Testis (tissue), 3 donors: ENCODE measurements around the gene TEAD1. TPM values are rescaled to one million over a fixed set of nuclear protein-coding genes. Genes with fewer than 3 reads are reported as not detected.

Experiments used
- DNase-seq: peaks from one replicate; pipeline ENCODE4 v3.0.0-alpha.2; 2019
- H3K27ac ChIP-seq, 2 donors: fragments of 200-600 bp; sonication (generic); one replicate each; pipeline ENCODE4 v1.5.1; 2019
- H3K27me3 ChIP-seq: fragments of 200-600 bp; sonication (generic); one replicate; pipeline ENCODE4 v1.5.1; 2019
- H3K36me3 ChIP-seq: fragments of 200-600 bp; sonication (generic); one replicate; pipeline ENCODE4 v1.5.1; 2017; ENCODE audit warnings: low read depth; ENCODE audit errors: missing control alignments
- H3K4me1 ChIP-seq: fragments of 200-600 bp; sonication (generic); one replicate; pipeline ENCODE4 v1.5.1; 2019
- H3K4me3 ChIP-seq, 2 donors: fragments of 200-600 bp; sonication (generic); one replicate each; pipeline ENCODE4 v1.5.1; 2017 to 2019
- H3K9me3 ChIP-seq: fragments of 200-600 bp; sonication (generic); one replicate; pipeline ENCODE4 v1.5.1; 2017
- POLR2A ChIP-seq: fragments of 450-650 bp; IDR thresholded peaks from one replicate; pipeline ENCODE4 v1.6.1; 2017; ENCODE audit warnings: antibody characterized with exemption, mild to moderate bottlenecking, moderate library complexity
- WGBS, 2 donors: methylation state at CpG; one replicate each; pipeline ENCODE4 v1.1.5; 2018; 5-methylcytosine and 5-hydroxymethylcytosine counted together
- intact Hi-C: fragments of 100-400 bp; cut with DNase I; formaldehyde crosslinking; loops from one replicate; pipeline ENCODE4 v1.15.1; 2023; ENCODE audit warnings: low total_unique reads
- polyA plus RNA-seq: library from polyadenylated mRNA; stranded (reverse); fragments of 350-450 nt; fragmentation: Illumina TruSeq; extraction: RNeasy Lipid Tissue Mini Kit (QIAGEN cat#74804); gene quantifications from one replicate; pipeline ENCODE4 v1.2.3, GENCODE V29; 2014; ENCODE audit warnings: low read depth, low replicate concordance; ENCODE audit not compliant: insufficient read depth
- total RNA-seq, 2 donors: library from RNA; depleted of rRNA; stranded (reverse); fragments of >200 nt; gene quantifications; one replicate each; pipeline ENCODE4 v1.2.3, GENCODE V29; 2016
- TF ChIP-seq, protein P1 (sequence below), 3 experiments: fragments of 450-650 bp in 2 of 3; fragments of 200-600 bp in 1 of 3; sonication (generic) in 1 of 3; IDR thresholded peaks; one replicate each; pipeline ENCODE4 v1.5.1; 2016 to 2019; ENCODE audit warnings: antibody characterized with exemption in 3 of 3, mild to moderate bottlenecking in 2 of 3, moderate library complexity in 1 of 3

Gene TEAD1
- total and polyA plus RNA-seq, 3 donors from 2014 or later: 24.6 to 78.1 (median 63.5) TPM

DNA sequence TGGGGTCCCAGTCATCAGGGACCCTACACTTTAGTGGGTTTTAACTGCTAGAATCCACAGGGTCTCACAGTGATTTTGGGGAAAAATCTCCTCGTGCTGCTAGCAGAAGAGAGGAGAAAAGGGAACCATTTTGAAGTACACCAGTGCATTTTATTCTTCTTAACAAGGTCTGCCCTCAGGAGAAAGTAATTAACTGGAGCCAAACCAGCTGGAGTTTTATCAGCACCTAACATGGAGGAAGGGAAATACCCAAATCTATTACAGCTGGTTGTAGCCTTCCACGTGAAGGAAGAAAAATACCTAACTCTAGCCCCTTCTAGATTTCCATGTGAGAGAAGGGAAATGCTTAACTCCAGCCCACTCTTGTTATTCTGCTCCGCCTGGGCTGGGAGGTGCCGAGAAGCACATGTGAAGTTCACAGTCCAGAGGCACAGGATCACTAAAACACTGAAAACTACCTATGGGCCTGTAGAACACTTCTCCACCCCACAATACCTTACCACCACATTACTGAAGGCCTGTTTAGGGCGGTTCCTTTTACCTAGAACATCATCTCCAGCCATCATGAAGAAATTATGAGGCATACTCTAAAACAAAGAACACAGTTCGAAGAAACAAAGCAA lies 31.3 kb upstream of the TEAD1 start:
- intact Hi-C loops: no loop called here
- no peaks in the 10 kb centered on the region for H3K27me3 ChIP-seq
- H3K27ac ChIP-seq: no peak overlapping the region
- no peak for DNase-seq
- 82 to 91% methylated on average over 6 of the region's 6 CpGs for WGBS, 2 donors
- no peaks in the 10 kb centered on the region for H3K36me3 ChIP-seq
- TF ChIP-seq POLR2A: no peak
- TF ChIP-seq, protein P1, sequence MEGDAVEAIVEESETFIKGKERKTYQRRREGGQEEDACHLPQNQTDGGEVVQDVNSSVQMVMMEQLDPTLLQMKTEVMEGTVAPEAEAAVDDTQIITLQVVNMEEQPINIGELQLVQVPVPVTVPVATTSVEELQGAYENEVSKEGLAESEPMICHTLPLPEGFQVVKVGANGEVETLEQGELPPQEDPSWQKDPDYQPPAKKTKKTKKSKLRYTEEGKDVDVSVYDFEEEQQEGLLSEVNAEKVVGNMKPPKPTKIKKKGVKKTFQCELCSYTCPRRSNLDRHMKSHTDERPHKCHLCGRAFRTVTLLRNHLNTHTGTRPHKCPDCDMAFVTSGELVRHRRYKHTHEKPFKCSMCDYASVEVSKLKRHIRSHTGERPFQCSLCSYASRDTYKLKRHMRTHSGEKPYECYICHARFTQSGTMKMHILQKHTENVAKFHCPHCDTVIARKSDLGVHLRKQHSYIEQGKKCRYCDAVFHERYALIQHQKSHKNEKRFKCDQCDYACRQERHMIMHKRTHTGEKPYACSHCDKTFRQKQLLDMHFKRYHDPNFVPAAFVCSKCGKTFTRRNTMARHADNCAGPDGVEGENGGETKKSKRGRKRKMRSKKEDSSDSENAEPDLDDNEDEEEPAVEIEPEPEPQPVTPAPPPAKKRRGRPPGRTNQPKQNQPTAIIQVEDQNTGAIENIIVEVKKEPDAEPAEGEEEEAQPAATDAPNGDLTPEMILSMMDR (IDR thresholded peaks at IDR 0.05): no peak
- H3K4me1 ChIP-seq: no peaks in the 10 kb centered on the region
- no peak overlapping the region for H3K4me3 ChIP-seq
- no peaks in the 10 kb centered on the region for H3K9me3 ChIP-seq

DNA sequence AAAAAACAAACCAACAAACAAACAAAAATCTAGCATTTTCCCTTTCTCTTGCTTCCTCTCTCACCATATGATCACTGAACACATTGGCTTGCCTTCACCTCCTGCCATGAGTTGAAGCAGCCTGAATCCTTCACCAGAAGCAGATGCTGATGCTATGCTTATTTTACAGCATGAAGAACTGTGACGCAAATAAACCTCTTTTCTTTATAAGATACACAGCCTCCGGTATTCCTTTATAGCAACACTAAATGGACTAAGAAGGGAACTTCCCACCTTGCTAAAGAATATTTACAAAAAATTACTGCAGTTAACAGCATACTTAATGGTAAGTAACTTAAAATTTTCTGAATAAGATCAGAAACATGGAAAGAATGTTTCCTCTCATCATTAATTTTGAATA lies 27.7 kb upstream of the TEAD1 start:
- no peak for TF ChIP-seq POLR2A
- TF ChIP-seq, protein P1 (IDR thresholded peaks at IDR 0.05): no peak
- Histone ChIP-seq H3K27ac (no peak overlapping the region), H3K36me3 (no peaks in the 10 kb centered on the region), H3K9me3 (no peaks in the 10 kb centered on the region), H3K4me3 (no peak overlapping the region), H3K27me3 (no peaks in the 10 kb centered on the region), H3K4me1 (no peaks in the 10 kb centered on the region)
- intact Hi-C loops: no loop called here
- 97% methylated on average over 2 of the region's 2 CpGs for WGBS, 2 donors
- DNase-seq: no peak

DNA sequence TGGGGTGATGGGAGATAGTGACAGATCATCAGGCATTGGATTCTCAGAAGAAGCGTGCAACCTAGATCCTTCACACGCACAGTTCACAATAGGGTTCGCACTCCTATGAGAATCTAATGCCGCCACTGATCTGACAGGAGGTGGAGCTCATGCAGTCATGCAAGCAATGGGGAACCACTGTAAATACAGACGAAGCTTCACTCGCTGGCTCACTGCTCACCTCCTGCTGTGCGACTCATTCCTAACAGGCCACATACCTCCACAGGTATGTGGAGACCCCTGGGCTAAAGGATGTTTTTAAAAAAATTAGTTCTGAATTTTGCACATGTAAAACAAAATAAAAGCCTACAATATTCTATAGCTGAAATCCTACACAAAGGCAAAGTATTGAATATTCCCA lies 20.5 kb upstream of the TEAD1 start:
- no peaks in the 10 kb centered on the region for H3K36me3 ChIP-seq
- DNase-seq: no peak
- no peaks in the 10 kb centered on the region for H3K9me3 ChIP-seq
- WGBS, 2 donors: 91 to 94% methylated on average over 7 of the region's 7 CpGs
- intact Hi-C loops: no loop called here
- H3K4me3 ChIP-seq: no peak overlapping the region
- no peak overlapping the region for H3K27ac ChIP-seq
- H3K4me1 ChIP-seq: no peaks in the 10 kb centered on the region
- no peaks in the 10 kb centered on the region for H3K27me3 ChIP-seq
- no peak for TF ChIP-seq POLR2A
- TF ChIP-seq, protein P1 (IDR thresholded peaks at IDR 0.05): no peak

DNA sequence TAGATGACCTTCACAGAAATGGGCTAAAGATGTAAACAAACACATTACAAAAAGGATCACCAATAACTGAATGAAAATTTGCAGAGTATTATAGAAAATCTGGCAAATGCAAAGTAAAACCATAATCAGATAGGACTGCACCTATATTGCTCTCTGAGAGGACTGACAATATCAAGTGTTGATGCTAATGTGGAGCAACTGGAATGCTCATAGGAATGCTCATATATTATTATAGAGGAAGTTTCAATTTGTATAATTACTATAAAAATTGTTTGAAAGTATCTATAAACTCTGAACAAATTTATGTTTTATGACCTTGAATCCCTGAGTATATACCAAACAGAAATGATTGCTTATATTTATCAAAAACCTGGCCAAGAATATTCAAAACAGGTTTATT lies 18.4 kb upstream of the TEAD1 start:
- Histone ChIP-seq H3K4me1 (no peaks in the 10 kb centered on the region), H3K36me3 (no peaks in the 10 kb centered on the region), H3K4me3 (no peak overlapping the region), H3K27me3 (no peaks in the 10 kb centered on the region), H3K9me3 (no peaks in the 10 kb centered on the region), H3K27ac (no peak overlapping the region)
- DNase-seq: no peak
- intact Hi-C loops: no loop called here
- TF ChIP-seq, protein P1 (IDR thresholded peaks at IDR 0.05): no peak
- no peak for TF ChIP-seq POLR2A

DNA sequence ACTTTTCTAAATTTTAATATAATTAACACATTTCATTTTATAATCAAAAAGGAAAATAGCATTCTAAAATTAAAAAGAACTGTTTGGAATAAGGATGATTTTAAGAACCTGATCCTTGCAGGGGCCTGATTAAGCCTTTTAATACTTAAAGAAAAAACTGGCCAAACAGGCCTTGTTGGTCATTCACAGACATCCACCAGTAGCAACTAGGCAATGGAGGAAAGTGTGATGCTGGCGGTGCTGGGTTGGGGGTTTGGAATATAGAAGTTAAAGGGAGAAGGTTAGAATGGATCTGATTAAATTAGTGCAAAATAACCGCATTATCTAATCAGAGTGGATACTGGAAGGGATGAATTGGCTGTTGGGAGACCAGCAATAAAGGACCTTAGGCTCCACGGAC lies 16.9 kb upstream of the TEAD1 start:
- no peak overlapping the region for H3K4me3 ChIP-seq
- no peak for DNase-seq
- H3K27me3 ChIP-seq: no peaks in the 10 kb centered on the region
- intact Hi-C loops: no loop called here
- 96% methylated on average over 3 of the region's 3 CpGs for WGBS, 2 donors
- TF ChIP-seq, protein P1 (IDR thresholded peaks at IDR 0.05): no peak
- TF ChIP-seq POLR2A: no peak
- no peak overlapping the region for H3K27ac ChIP-seq
- H3K36me3 ChIP-seq: no peaks in the 10 kb centered on the region
- no peaks in the 10 kb centered on the region for H3K9me3 ChIP-seq
- no peaks in the 10 kb centered on the region for H3K4me1 ChIP-seq
